Medulla oblongata (tissue), 1 donor: ENCODE results near the gene PTOV1.
"Not testable (repeated sequence)": the region's sequence is repeated elsewhere in the genome, so short reads cannot be mapped to it uniquely, and the experiment has no call there.

Experiments used
- DNase-seq: peaks from one replicate; pipeline ENCODE4 v3.0.0-alpha.2; 2015; ENCODE audit errors: extremely low spot score

PTOV1 gene

GRCh38 chr19:49817964-49818648, 32.9 kb upstream of the PTOV1 start, which contains the start of gene MED25:
MED25 (plus strand) TSS chr19:49818289; CDS start chr19:49818342, 53 bp downstream.
- peak; percentile 89 for DNase-seq

GRCh38 chr19:49818649-49819370, 32.1 kb upstream of the PTOV1 start:
- no peak for DNase-seq

- not testable (repeated sequence) for DNase-seq
Measured at GRCh38 chr19:49819452-49820115, 31.4 kb upstream of the PTOV1 start.

- no peak for DNase-seq
Measured at GRCh38 chr19:49820125-49820524, 30.8 kb upstream of the PTOV1 start.

GRCh38 chr19:49823472-49823871, 27.5 kb upstream of the PTOV1 start:
- DNase-seq = no peak

- no peak for DNase-seq
Measured at GRCh38 chr19:49824662-49825061, 26.3 kb upstream of the PTOV1 start.

GRCh38 chr19:49827034-49827433, 23.9 kb upstream of the PTOV1 start:
- DNase-seq = no peak

- no peak for DNase-seq
Measured at GRCh38 chr19:49829200-49829599, 21.8 kb upstream of the PTOV1 start.

GRCh38 chr19:49829721-49830120, 21.2 kb upstream of the PTOV1 start:
- no peak for DNase-seq

GRCh38 chr19:49830766-49831165, 20.2 kb upstream of the PTOV1 start:
- DNase-seq = no peak

- no peak for DNase-seq
Measured at GRCh38 chr19:49831592-49831991, 19.4 kb upstream of the PTOV1 start.

- no peak for DNase-seq
Measured at GRCh38 chr19:49832556-49832955, 18.4 kb upstream of the PTOV1 start.

- DNase-seq = no peak
Measured at GRCh38 chr19:49833599-49833998, 17.4 kb upstream of the PTOV1 start.

- DNase-seq = no peak
Measured at GRCh38 chr19:49835562-49835961, 15.4 kb upstream of the PTOV1 start.

GRCh38 chr19:49836176-49837008, 14.6 kb upstream of the PTOV1 start:
- no peak for DNase-seq

- DNase-seq = no peak
Measured at GRCh38 chr19:49837009-49837310, 14.0 kb upstream of the PTOV1 start.

- DNase-seq = no peak
Measured at GRCh38 chr19:49837425-49837824, 13.5 kb upstream of the PTOV1 start.

- no peak for DNase-seq
Measured at GRCh38 chr19:49838885-49839588, 11.9 kb upstream of the PTOV1 start.

GRCh38 chr19:49839713-49840112, 11.2 kb upstream of the PTOV1 start:
- DNase-seq = no peak

- no peak for DNase-seq
Measured at GRCh38 chr19:49840321-49840720, 10.6 kb upstream of the PTOV1 start.

GRCh38 chr19:49840736-49841249, 10.2 kb upstream of the PTOV1 start:
- DNase-seq = no peak
